Liver (tissue), 3 donors: ENCODE results near the gene PLEKHA7.

Experiments
- JUND ChIP-seq, 2 donors: IDR thresholded peaks; 2 replicates each; pipeline ENCODE4 v1.6.1; 2016; ENCODE audit warnings: antibody characterized with exemption in 2 of 2
- MAX ChIP-seq: IDR thresholded peaks from 2 replicates; pipeline ENCODE4 v1.6.1; 2016; ENCODE audit warnings: antibody characterized with exemption
- RXRA ChIP-seq, 2 donors: IDR thresholded peaks; 2 replicates each; pipeline ENCODE4 v1.6.1; 2017 to 2018; ENCODE audit warnings: antibody characterized with exemption in 2 of 2, mild to moderate bottlenecking in 1 of 2
- TF ChIP-seq, protein P1 (sequence below): fragments of 150-350 bp; IDR thresholded peaks from 2 replicates; pipeline ENCODE4 v1.5.1; 2017; ENCODE audit warnings: improper control_type of control experiment, low read depth, low read length; ENCODE audit not compliant: missing input control
- donor health status: healthy.
- donor health status: healthy.

DNA sequence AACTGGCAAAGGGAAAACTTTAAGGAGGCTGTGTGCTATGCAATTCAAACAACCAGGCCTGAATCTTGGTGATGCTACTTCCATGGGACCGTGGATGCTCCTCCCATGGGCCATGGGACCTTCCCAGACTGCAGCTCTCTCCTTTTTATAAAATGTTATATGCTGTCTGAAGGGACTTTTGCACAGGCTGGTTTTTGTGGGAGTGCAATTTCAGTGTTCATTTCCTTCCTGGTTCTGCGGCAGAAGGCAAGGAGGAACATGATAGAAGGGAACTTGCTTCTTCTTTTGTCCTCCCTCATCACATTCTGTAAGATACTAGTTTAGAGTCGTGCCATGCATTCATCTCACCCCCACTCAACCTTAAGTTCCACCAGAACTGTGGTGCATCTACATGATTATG lies 206.9 kb downstream of the PLEKHA7 start:
- TF ChIP-seq, protein P1, sequence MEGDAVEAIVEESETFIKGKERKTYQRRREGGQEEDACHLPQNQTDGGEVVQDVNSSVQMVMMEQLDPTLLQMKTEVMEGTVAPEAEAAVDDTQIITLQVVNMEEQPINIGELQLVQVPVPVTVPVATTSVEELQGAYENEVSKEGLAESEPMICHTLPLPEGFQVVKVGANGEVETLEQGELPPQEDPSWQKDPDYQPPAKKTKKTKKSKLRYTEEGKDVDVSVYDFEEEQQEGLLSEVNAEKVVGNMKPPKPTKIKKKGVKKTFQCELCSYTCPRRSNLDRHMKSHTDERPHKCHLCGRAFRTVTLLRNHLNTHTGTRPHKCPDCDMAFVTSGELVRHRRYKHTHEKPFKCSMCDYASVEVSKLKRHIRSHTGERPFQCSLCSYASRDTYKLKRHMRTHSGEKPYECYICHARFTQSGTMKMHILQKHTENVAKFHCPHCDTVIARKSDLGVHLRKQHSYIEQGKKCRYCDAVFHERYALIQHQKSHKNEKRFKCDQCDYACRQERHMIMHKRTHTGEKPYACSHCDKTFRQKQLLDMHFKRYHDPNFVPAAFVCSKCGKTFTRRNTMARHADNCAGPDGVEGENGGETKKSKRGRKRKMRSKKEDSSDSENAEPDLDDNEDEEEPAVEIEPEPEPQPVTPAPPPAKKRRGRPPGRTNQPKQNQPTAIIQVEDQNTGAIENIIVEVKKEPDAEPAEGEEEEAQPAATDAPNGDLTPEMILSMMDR, result no peak
- no peak for TF ChIP-seq RXRA (IDR thresholded peaks at IDR 0.05)
- TF ChIP-seq MAX, result no peak
- no peak for TF ChIP-seq JUND (IDR thresholded peaks at IDR 0.05)
